HUDEP-2 (cell line): ENCODE data around the gene DHRS11.

Experiments
- DNase-seq, 76 experiments: peaks; one replicate each; lab custom pipeline; 2025; ENCODE audit not compliant: unreplicated experiment in 76 of 76; lab: John Stamatoyannopoulos, UW

DHRS11 gene

DNA sequence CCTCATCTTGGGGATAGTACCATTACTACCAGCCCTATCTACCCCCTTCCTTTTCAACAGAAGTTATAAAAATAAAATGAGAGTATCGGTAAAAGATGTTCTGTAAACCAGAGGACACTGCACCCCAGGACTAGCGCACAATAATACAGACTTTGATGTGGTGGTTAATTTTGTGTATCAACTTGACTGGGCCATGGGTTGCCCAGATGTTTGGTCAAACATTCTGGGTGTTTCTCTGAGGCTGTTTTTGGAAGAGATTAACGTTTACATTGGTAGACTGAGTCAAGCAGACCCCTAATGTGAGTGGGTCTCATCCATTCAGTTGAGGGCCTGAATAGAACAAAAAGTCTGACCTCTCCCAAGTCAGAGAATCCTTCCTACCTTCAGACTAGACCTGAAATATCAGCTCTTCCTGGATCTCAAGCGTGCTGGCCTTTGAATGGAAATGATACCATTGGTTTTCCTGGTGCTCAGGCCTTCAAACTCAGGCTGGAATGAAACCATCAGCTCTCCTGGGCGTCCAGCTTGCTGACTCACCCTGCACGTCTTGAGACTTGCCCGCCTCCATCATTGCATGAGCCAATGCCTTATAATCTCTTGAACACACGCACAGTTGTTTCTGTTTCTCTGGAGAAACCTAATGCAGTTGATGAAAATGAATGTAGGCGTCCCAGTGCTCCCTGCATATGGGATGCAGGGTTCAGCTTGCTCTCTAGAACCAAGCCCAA is 19.8 kb downstream of the DHRS11 start:
- peak in 32 of 76 experiments; percentile 5 to 51 (median 23) for DNase-seq

DNA sequence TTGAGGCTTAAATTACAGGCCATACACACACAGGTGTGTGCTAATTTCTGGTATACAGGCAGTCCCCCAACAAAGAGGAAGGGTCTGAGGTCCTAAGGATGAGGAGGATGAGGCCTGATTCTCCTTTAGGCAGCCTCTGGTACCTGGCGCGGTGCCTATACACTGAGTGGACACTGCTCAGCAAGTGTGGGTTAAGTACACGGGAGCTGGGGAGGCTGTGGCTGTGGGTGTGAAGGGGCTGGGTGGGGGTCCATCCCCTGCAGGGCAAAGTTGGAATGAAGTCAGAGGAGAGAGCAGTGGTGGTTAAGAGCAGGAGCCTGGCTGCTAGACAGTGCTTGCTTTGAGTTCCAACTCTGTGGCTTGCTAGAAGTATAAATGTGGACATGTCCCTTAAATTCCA is 20.6 kb downstream of the DHRS11 start:
- DNase-seq = no peak

DNA sequence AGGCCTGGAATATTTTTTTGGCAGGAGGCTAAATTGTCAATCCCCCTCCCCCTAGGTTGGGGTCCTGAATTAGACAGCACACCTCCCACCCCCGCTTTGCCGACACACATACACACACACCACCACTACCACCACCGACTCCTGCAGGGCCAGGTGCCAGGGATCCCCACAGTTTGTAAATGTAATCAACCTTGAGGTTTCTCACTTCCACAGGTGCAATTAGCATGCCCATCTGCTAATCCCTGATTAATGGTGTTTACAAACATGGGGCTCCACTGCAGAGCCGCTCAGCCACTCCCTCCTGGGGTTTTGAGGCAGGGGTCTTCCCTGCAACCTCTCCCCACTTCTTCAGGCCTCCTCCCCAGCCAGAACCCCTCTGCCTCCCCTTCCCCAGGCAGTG is 21.5 kb downstream of the DHRS11 start:
- no peak for DNase-seq

DNA sequence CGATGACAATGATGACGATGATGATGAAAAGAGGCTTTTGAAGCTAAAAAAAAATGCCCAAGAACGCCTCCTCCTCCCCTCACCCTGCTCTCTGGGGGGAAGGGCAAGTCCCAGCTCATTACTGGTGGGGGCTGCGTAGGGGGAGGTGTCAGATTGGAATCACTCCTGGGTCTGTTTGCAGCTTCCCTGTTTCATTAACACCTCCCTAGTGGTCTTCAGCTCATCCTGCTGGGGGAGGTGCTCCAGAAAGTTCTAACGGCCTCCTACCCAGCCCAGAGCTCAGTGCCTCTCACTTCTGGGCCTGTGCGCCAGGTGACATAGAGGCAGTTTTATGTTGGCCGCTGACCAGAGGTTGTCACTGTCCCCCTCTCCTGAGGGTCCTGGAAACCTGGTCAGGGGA is 22.4 kb downstream of the DHRS11 start:
- no peak for DNase-seq

DNA sequence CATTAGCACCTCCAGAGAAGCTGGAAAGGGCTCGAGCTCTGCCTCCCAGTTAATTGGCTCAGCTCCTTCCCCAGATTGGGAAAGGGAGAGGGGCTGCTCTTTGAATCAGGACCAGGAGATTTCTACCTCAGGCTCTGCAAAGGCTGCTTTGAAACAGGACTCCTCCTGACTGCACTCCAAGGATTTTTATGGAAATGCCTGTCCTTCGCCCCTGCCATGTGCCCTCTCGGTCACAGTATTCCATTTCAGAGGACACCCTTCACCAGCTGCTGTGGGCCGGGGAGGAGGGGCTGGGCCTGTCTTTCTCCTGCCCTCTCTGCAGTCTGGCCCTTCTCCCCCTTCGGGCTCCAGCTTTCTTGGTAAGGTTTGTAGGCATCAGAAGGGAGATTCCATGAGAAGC is 23.3 kb downstream of the DHRS11 start:
- DNase-seq = no peak

DNA sequence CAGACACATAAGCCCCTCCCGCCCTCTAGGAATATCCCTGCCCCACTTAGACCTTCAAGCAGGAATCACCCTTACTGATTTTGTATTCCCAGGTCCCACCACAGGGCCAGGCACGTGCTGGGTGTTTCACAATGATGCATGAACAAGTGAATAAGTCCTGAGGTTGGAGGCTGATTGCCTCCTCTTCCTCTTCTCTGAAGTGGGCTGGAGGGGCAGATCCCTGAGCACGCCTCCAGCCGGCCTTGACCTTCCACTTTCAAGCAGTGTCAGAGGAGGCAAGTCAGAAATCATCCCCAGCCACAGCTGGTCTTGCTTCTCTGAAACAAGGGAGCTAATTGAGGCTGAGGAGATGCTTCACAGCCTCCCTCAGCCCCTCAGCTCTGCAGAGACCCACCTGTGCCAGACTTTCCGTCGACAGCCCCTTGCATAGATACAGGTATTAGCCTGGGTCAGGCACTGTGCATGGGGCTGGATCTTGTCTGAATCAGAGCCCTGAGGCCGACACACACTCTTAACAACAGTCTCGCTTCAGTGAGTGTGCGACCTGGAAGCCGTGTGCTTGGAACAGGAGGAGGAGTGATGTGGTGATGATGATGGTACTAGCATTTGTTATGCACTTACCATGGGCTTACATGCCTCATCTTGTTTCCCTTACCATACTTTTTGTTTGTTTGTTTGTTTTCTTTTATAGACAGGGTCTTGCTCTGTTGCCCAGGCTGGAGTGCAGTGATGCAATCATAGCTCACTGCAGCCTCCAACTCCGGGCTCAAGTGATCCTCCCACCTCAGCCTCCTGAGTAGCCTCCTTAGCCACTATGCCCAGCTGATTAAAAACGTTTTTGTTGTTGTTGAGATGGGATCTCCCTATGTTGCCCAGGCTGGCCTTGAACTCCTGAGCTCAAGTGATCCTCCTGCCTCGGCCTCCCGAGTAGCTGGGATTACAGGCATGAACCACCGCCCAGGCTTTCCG is 24.7 kb downstream of the DHRS11 start:
- DNase-seq = no peak

DNA sequence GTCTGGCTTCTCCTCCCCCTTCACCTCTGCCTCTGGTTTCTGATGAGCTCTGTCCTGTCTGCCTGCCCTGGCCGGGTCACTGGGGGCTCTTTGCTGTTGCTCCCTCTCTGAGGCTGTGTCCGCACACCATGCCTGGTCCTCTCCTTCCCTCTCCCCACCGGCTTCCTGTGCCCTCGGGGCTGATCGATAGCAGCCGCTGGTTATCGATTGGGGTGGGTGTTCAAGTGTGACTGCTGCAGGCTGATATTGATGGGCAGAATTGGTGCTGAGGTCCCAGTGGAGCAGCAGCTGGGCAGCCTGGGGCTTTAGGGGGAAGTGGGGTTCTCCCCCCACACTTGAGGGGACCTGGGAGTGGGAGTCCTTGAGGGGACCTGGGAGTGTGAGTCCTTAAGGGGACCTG is 26.1 kb downstream of the DHRS11 start:
- DNase-seq = no peak

DNA sequence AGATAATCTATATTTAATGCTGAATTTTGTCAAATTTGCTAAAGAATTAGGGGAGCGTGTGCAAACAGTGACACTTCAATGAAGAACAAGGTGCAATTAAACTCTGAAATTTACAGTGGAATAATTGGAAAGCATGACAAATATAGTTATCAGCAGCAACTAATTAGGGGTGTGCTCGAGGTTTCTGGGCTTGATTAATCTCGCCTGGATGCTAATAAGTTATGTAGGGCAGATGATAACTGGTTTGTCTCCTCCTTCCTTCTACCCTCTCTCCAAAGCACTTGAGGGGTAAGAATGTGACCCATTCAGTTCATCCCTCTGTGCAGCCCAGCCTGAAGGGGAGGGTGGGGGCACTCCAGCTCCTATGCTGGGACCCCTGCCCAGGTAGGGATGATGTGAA is 31.6 kb downstream of the DHRS11 start:
- DNase-seq = peak in 1 of 76 experiments; percentile 5

DNA sequence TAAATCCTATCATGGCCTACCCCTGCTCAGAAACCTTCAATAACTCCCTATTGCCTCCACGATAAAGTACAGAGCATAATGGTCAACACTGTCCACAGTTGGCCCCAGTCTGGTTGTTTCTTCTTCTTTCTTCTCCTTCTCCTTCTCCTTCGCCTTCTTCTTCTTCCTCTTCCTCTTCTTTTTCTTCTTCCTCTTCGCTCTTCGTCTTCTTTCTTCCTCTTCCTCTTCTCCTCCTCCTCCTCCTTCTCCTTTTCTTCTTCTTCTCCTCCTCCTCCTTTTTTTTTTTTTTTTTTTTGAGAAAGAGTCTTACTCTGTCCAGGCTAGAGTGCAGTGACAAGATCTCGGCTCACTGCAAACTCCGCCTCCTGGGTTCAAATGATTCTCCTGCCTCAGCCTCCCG is 33.5 kb downstream of the DHRS11 start:
- no peak for DNase-seq

DNA sequence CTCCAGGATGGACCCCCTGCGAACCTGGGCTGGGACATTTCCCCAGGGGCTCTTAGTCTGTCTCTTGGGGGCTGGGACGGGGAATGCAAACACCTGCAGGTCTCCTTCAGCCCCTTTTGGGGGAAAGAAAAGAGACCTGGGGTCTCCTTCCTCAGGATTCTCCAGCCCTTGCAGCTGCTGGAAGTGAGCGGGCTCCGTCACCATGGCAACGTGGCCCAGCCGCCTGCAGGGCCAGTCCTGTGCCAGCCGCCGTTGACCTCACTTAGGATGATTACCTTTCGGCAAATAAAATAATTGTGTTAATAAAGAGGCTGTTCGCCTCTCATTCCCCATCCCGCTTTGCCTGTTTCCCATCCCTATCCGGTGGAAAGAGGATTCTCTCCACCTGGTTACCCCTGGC is 35.4 kb downstream of the DHRS11 start:
- no peak for DNase-seq

DNA sequence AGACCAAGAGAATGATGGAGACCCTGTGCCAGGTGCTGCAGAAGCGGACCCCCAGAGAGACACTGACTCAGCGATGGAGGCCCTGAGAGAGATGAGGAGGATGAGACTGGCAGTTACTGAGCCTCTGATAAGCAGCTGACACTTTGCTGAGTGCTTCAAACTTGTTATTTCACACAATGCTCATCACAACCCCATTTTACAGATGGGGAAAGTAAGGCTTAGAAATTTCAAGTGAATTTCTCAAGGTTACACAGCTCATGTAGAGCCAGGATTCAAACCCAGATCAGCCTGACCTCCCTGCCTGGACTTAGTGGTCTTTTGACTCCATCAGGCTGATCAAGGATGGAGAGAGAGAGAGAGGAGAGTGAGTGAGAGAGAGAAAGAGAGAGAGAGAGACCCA is 36.9 kb downstream of the DHRS11 start:
- no peak for DNase-seq

DNA sequence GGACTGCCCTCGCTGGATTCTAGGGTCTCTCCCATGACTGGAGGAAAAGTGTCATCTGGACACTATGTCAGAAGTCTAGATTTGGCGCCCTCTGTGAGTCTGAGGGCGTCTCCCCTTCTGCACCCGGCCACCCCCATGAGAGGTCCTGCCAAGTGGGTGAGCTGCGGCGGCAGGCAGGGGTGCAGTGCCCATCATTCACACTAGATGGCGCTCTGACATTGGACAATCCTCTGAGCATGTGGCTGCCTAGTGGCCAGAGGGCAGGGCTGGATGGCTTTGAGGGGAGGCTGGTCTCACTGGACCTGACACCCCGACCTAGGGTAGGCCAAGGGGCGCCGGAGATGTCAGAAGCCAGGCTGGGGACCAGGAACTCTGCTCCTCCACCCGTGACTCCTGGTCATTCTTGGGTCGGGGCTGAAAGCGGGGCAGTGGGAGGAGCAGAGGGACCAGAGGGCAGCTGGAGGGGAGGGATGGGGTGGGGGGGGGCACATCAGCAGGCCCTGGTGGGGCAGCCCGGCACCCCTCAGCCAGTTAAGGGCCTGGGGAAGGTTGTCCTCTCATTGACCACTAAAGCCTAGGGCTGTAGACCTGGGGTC is 37.7 kb downstream of the DHRS11 start:
- DNase-seq = peak in 71 of 76 experiments; percentile 16 to 91 (median 71)

DNA sequence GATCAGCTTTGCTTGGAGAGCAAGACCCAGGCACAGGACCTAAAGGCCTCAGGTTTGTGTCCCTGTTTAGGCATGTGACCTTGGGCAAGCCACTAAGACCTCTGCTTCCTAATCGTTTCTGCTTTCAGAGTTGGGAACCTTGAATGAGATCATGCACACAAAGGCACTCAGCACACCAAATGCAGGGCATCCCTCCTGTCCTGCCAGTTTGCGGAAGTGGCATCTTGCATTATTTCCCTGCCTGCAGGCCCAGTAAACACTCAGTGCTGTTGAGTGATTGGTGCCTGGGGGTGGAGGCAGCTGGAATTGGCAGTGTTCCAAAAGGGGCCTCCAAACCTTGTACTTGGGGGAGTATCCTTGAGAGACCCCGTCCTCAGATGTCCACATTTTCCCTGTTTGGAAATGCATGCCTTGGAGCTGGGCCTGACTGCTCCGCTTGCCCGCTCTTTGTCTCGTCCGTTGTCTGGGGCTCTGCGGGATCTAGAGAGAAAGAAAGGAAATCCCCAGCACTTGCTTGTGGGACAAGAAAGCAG is 38.4 kb downstream of the DHRS11 start:
- peak in 1 of 76 experiments; percentile 9 for DNase-seq

DNA sequence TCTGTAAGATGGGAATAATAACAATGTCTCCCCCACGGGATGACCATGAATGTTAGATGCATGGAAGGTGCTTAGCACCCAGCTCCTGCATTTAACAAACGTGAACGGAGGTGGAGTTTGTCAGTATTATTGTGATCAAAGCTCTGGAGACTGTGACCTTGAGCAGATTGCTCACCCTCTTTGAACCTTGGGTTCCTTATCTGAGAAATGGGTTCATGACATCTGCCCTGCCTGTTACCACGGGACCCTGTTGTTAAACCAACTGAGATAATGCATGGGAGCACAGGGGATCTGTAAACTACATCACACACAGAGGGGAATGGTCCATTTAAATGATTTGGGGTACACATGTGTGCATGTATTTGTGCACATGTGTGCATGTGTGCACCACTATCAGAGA is 39.3 kb downstream of the DHRS11 start:
- DNase-seq = no peak

DNA sequence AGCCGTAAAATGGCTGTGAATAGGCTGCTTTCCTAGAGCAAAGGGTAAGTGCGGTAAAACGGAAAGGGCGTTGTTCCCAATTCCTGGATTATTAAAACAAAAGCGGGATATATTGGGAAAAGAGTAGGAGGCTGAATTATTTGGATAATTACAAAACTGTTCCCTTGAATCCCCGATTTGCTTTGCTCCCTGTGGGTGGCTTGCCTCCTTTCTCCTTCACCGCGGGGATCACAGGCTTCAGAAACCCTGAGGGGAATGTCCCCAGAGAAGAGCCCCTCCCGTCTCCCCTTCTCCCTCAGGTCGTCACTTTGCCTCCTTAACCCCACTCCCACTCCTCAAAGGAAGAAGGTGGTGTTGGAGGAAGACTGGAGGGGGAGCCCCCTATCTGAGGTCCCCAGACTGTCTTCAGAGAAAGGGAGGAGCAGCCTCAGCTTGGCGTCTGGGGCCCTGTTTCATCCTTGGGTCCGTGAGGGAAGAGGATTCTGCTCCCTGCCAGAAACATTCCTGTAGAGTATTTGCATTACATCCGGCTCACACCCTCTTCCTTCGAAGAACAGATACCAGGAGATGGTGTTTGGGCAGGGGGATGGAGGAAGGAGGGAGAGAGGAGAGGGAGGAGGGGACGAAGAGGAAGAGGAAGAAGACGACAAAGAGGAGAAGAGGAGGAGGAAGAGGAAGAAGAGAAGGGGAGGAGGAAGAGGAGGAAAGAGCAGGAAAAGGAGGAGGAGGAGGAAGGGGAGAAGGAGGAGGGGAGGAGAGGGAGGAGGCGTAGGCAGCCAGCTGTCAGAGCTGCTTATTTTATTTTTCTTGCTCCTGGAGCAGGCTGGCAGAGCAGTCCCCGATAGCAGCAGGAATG is 41.5 kb downstream of the DHRS11 start:
- no peak for DNase-seq

DNA sequence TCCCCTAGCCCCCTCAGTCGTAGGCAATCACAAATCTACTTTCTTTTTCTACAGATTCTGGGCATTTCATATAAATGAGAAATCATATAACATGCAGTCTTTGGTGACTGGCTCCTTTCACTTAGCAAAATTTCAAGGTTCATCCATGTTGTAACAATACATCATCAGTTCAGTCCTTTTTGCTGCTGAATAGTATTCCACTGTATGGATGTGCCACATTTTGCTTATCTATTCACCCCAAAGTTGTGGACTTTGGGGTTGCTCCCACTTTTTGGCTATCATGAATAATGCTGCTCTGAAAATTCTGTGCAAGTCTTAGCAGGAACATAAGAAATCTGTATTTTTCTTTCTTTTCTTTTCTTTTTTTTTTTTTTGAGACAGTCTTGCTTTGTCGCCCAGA is 48.7 kb downstream of the DHRS11 start:
- DNase-seq = no peak

DNA sequence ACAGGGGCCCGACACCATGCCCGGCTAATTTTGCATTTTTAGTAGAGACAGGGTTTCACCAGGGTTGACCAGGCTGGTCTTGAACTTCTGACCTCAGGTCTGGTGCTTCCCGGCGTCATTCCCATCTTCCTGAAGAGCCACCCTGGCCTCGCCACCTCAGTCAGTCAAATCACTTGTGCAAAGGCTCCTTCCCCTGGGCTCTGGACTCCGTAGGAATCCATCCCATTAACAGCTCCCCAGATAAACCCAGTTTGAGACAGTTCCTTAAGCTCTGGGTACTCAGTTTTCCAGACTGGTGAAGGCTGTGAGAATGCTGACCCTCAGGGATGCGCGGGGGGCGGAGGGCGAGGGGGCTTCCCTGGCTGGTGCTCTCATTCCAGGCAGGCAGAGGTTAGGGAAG is 49.2 kb downstream of the DHRS11 start:
- no peak for DNase-seq

DNA sequence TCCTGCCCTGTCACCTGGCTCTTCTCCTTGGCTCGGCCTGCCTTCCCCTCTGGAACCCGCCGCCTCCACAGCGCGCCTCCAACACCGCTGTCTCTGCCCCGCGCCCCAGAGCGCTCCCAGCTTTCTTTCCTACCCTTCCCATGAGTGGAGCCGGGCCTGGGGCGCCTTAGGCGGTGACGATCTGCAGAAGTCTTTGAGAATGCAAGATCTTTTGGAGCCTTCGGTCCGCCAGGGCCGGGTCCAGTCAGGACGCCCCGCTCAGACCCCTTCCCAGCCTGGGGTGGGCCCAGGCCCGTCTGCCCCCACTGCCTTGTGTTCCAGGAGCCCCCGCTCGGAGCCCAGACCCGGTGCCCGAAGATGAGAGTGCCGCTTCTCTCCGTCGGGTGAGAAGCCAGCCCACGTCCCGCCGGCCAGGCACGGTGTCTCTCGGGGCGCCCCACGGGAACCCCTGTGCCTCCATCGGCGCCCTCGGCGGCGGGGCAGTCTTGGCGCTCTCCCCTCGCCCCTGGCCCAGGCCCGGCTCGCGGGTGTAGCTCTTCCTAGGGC is 49.7 kb downstream of the DHRS11 start:
- DNase-seq = no peak

DNA sequence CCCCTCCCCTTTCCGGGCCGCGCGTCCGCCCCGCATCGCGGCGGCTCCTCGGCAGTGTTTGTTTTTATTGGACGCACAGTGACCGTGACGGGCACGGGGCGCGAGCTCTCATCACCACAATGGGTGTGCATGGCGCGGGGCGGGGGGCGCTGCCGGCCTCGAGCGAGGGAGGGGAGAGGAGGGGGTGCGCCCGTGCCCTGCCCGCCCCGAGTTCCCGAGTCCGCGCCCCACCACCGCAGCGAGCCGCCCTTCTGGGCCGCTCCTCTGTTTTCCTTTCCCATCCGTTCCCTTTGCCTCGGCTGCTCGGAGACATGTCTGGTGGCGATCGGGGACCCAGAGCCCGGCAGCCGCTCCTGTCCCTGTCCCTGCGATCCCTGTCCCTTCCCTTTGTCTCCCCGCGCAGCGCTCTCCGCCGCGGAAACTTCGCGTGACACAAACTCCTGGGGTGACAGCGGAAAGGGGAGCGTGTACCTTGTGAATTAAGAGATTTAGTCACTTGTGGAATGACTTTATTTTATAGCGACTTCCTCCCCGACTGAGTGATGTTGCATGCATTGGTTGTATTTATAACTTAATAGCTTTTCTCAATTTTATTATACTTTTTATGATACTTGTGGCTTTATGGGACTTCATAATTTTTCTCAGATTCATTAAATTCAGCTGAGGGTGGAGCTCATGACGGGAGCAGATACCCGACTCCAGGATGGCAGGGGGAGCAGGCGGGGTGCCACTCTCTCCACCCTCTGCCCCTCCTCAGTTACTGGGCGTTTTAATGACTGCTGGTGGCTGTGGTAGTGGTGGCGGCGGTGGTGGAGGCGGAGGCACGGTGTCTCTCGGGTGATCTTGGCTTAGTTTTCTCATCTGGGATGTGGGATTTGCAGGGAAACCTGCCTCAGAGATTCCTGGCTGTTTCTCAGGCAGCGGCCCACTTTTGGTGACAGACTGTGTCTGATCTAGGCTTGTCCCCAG is 50.5 kb downstream of the DHRS11 start:
- no peak for DNase-seq
